K562 (cell line): ENCODE data around the gene NEDD9. TPM values are rescaled to one million over a fixed set of nuclear protein-coding genes. Genes with fewer than 3 reads are reported as not detected.

Experiments
- BCOR ChIP-seq: fragments of 450-650 bp; IDR thresholded peaks from 2 replicates; pipeline ENCODE4 v1.6.1; 2016
- polyA plus RNA-seq, 8 experiments: library from polyadenylated mRNA; depleted of rRNA in 4 of 8; stranded (reverse) in 5 of 8; unstranded in 3 of 8; fragments of >200 nt; fragmentation: Nextera tagmentation in 2 of 8; fragmentation: Illumina TruSeq in 1 of 8; extraction: Ambion mirVana in 2 of 8; extraction: Trizol in 1 of 8; gene quantifications; 2 replicates each; pipeline versions ENCODE4 v1.2.1 to v1.2.3, GENCODE V29; 2011 to 2014; ENCODE audit warnings: inconsistent platforms in 1 of 8, missing spikeins in 1 of 8
- small RNA-seq: library from RNA; depleted of rRNA; stranded (forward); fragments of <200 nt; gene quantifications from one replicate; pipeline ENCODE3, GENCODE V24; 2014
- total RNA-seq, 7 experiments: library from RNA; depleted of rRNA in 6 of 7; stranded (reverse); fragments of >200 nt in 6 of 7; fragmentation: Illumina TruSeq in 2 of 7; extraction: Trizol in 2 of 7; gene quantifications; 2 replicates each; pipeline versions ENCODE4 v1.2.1 to v1.2.3, GENCODE V29; 2011 to 2021; ENCODE audit warnings: low replicate concordance in 1 of 7
- TF ChIP-seq, protein P1 (sequence below): fragments of 450-650 bp; IDR thresholded peaks from 2 replicates; pipeline ENCODE4 v1.6.1; 2016; ENCODE audit warnings: mild to moderate bottlenecking, moderate library complexity

The NEDD9 gene
- total and polyA plus RNA-seq, 9 of the 15 experiments (the other 6 are each of a cell fraction or from before 2014, with no cell fraction given): 0.04 to 0.18 (median 0.15) TPM; not detected in 6

DNA sequence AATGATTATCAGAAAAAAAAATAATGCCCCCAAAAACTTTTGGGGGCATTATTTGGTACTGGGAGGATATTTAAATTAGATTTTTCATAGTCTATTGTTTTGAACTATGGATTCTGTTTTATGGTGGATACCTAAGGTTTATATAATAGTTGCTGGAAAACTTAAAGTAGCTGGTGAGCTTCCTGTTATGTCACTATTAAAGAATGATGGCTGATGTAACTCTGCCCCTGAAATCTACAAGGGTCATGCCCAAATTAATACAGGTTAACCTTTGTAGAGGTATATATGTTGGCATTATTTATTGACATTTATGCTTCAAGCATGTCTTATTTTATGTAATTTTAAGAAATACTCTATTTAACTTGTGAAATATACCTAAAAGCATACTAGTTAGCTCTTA is 95.7 kb downstream of the NEDD9 start (continued):
- TF ChIP-seq, protein P1, sequence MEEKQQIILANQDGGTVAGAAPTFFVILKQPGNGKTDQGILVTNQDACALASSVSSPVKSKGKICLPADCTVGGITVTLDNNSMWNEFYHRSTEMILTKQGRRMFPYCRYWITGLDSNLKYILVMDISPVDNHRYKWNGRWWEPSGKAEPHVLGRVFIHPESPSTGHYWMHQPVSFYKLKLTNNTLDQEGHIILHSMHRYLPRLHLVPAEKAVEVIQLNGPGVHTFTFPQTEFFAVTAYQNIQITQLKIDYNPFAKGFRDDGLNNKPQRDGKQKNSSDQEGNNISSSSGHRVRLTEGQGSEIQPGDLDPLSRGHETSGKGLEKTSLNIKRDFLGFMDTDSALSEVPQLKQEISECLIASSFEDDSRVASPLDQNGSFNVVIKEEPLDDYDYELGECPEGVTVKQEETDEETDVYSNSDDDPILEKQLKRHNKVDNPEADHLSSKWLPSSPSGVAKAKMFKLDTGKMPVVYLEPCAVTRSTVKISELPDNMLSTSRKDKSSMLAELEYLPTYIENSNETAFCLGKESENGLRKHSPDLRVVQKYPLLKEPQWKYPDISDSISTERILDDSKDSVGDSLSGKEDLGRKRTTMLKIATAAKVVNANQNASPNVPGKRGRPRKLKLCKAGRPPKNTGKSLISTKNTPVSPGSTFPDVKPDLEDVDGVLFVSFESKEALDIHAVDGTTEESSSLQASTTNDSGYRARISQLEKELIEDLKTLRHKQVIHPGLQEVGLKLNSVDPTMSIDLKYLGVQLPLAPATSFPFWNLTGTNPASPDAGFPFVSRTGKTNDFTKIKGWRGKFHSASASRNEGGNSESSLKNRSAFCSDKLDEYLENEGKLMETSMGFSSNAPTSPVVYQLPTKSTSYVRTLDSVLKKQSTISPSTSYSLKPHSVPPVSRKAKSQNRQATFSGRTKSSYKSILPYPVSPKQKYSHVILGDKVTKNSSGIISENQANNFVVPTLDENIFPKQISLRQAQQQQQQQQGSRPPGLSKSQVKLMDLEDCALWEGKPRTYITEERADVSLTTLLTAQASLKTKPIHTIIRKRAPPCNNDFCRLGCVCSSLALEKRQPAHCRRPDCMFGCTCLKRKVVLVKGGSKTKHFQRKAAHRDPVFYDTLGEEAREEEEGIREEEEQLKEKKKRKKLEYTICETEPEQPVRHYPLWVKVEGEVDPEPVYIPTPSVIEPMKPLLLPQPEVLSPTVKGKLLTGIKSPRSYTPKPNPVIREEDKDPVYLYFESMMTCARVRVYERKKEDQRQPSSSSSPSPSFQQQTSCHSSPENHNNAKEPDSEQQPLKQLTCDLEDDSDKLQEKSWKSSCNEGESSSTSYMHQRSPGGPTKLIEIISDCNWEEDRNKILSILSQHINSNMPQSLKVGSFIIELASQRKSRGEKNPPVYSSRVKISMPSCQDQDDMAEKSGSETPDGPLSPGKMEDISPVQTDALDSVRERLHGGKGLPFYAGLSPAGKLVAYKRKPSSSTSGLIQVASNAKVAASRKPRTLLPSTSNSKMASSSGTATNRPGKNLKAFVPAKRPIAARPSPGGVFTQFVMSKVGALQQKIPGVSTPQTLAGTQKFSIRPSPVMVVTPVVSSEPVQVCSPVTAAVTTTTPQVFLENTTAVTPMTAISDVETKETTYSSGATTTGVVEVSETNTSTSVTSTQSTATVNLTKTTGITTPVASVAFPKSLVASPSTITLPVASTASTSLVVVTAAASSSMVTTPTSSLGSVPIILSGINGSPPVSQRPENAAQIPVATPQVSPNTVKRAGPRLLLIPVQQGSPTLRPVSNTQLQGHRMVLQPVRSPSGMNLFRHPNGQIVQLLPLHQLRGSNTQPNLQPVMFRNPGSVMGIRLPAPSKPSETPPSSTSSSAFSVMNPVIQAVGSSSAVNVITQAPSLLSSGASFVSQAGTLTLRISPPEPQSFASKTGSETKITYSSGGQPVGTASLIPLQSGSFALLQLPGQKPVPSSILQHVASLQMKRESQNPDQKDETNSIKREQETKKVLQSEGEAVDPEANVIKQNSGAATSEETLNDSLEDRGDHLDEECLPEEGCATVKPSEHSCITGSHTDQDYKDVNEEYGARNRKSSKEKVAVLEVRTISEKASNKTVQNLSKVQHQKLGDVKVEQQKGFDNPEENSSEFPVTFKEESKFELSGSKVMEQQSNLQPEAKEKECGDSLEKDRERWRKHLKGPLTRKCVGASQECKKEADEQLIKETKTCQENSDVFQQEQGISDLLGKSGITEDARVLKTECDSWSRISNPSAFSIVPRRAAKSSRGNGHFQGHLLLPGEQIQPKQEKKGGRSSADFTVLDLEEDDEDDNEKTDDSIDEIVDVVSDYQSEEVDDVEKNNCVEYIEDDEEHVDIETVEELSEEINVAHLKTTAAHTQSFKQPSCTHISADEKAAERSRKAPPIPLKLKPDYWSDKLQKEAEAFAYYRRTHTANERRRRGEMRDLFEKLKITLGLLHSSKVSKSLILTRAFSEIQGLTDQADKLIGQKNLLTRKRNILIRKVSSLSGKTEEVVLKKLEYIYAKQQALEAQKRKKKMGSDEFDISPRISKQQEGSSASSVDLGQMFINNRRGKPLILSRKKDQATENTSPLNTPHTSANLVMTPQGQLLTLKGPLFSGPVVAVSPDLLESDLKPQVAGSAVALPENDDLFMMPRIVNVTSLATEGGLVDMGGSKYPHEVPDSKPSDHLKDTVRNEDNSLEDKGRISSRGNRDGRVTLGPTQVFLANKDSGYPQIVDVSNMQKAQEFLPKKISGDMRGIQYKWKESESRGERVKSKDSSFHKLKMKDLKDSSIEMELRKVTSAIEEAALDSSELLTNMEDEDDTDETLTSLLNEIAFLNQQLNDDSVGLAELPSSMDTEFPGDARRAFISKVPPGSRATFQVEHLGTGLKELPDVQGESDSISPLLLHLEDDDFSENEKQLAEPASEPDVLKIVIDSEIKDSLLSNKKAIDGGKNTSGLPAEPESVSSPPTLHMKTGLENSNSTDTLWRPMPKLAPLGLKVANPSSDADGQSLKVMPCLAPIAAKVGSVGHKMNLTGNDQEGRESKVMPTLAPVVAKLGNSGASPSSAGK: no peak
- no peak for TF ChIP-seq BCOR

Small RNAs within 50 kb of the gene (small RNA-seq; reads per million reads assigned to genes)
- not detected for gene AL136139.1

Other genes starting within 250 kb of the NEDD9 start
- 0.05 and 0.33 TPM in 2 replicates for gene ELOVL2, start 188.4 kb downstream of the NEDD9 start, total RNA-seq (2014; rRNA removed)
- 0.36 and 0.48 TPM in 2 replicates for gene ELOVL2, start 188.4 kb downstream of the NEDD9 start, total RNA-seq (2014; rRNA removed; fragmentation: Illumina TruSeq; extraction: Trizol)
- gene ELOVL2, start 188.4 kb downstream of the NEDD9 start, total RNA-seq (2015; rRNA removed; fragmentation: Illumina TruSeq; extraction: Trizol): 0.30 and 0.47 TPM in 2 replicates
- gene ELOVL2, start 188.4 kb downstream of the NEDD9 start, total RNA-seq (2021): 0.29 and 0.31 TPM in 2 replicates
- gene ELOVL2, start 188.4 kb downstream of the NEDD9 start, polyA plus RNA-seq (2011; rRNA removed): 0.35 and 0.96 TPM in 2 replicates
- 0.35 and 0.56 TPM in 2 replicates for gene ELOVL2, start 188.4 kb downstream of the NEDD9 start, polyA plus RNA-seq (2014; fragmentation: Illumina TruSeq; extraction: Trizol)
- under 1 TPM; 0.14 to 0.20 TPM for gene ELOVL2, start 188.4 kb downstream of the NEDD9 start, polyA plus RNA-seq (2014; fragmentation: Nextera tagmentation; extraction: Ambion mirVana)
- 0.17 and 0.23 TPM in 2 replicates for gene ELOVL2, start 188.4 kb downstream of the NEDD9 start, polyA plus RNA-seq (2014; rRNA removed)
- 10.1 and 11.7 TPM in 2 replicates for gene SMIM13, start 138.8 kb downstream of the NEDD9 start, total RNA-seq (2014; rRNA removed)
- gene SMIM13, start 138.8 kb downstream of the NEDD9 start, total RNA-seq (2014; rRNA removed; fragmentation: Illumina TruSeq; extraction: Trizol): 21.5 and 23.7 TPM in 2 replicates
- 12.1 and 13.0 TPM in 2 replicates for gene SMIM13, start 138.8 kb downstream of the NEDD9 start, total RNA-seq (2015; rRNA removed; fragmentation: Illumina TruSeq; extraction: Trizol)
- 23.0 and 24.8 TPM in 2 replicates for gene SMIM13, start 138.8 kb downstream of the NEDD9 start, total RNA-seq (2021)
- 7.1 and 8.9 TPM in 2 replicates for gene SMIM13, start 138.8 kb downstream of the NEDD9 start, polyA plus RNA-seq (2011; rRNA removed)
- 14.5 and 15.2 TPM in 2 replicates for gene SMIM13, start 138.8 kb downstream of the NEDD9 start, polyA plus RNA-seq (2014; fragmentation: Illumina TruSeq; extraction: Trizol)
- gene SMIM13, start 138.8 kb downstream of the NEDD9 start, polyA plus RNA-seq (2014; fragmentation: Nextera tagmentation; extraction: Ambion mirVana): 1 to 10 TPM; 5.5 to 7.2 TPM
- gene SMIM13, start 138.8 kb downstream of the NEDD9 start, polyA plus RNA-seq (2014; rRNA removed): 7.7 and 8.7 TPM in 2 replicates
- 0.05 and 0.16 TPM in 2 replicates for gene ERVFRD-1, start 120.9 kb downstream of the NEDD9 start, total RNA-seq (2014; rRNA removed)
- gene ERVFRD-1, start 120.9 kb downstream of the NEDD9 start, total RNA-seq (2014; rRNA removed; fragmentation: Illumina TruSeq; extraction: Trizol): 0.06 TPM in 1 of 2 replicates, not detected in the other
- 0.08 and 0.14 TPM in 2 replicates for gene ERVFRD-1, start 120.9 kb downstream of the NEDD9 start, total RNA-seq (2015; rRNA removed; fragmentation: Illumina TruSeq; extraction: Trizol)
- gene ERVFRD-1, start 120.9 kb downstream of the NEDD9 start, total RNA-seq (2021): 0.04 and 0.09 TPM in 2 replicates
- not detected in 2 replicates for gene ERVFRD-1, start 120.9 kb downstream of the NEDD9 start, polyA plus RNA-seq (2011; rRNA removed)
- 0.04 and 0.10 TPM in 2 replicates for gene ERVFRD-1, start 120.9 kb downstream of the NEDD9 start, polyA plus RNA-seq (2014; fragmentation: Illumina TruSeq; extraction: Trizol)
- gene ERVFRD-1, start 120.9 kb downstream of the NEDD9 start, polyA plus RNA-seq (2014; fragmentation: Nextera tagmentation; extraction: Ambion mirVana): under 1 TPM; 0.07 to 0.10 TPM
- gene ERVFRD-1, start 120.9 kb downstream of the NEDD9 start, polyA plus RNA-seq (2014; rRNA removed): 0.05 TPM in 2 replicates